ENCODE data around the gene CTNNA2. TPM values are rescaled to one million over a fixed set of nuclear protein-coding genes. Genes with fewer than 3 reads are reported as not detected.

CTNNA2 gene
- polyA plus RNA-seq, 4 donors, result 0.27 to 2.8 (median 1.3) TPM; not detected in 1

- H3K4me1 ChIP-seq (ENCODE audit: control insufficient read depth in 3 of 3, insufficient read depth in 2 of 3, low read depth in 1 of 3, low read length in 2 of 3), result no peaks in the 10 kb centered on the region
- H3K27me3 ChIP-seq (ENCODE audit: control insufficient read depth in 3 of 3, insufficient read depth in 3 of 3, low read length in 3 of 3), result no peaks in the 10 kb centered on the region
Observed at GRCh38 chr2:79554899-79555298, 42.0 kb downstream of the CTNNA2 start.

GRCh38 chr2:79564065-79564464 lies 51.2 kb downstream of the CTNNA2 start:
- FAIRE-seq (peak; percentile 49), DNase-seq (no peak)
- H3K4me1 ChIP-seq (ENCODE audit: control insufficient read depth in 3 of 3, insufficient read depth in 2 of 3, low read depth in 1 of 3, low read length in 2 of 3), result no peaks in the 10 kb centered on the region
- H3K27ac ChIP-seq (ENCODE audit: low read depth in 1 of 3, low read length in 2 of 3), result no peak overlapping the region
- H3K27me3 ChIP-seq (ENCODE audit: control insufficient read depth in 3 of 3, insufficient read depth in 3 of 3, low read length in 3 of 3), result no peaks in the 10 kb centered on the region
- no peaks in the 10 kb centered on the region for H3K36me3 ChIP-seq (ENCODE audit: control insufficient read depth in 3 of 3, insufficient read depth in 2 of 3, low read depth in 1 of 3, low read length in 3 of 3)
- no peaks in the 10 kb centered on the region for H3K9me3 ChIP-seq (ENCODE audit: control insufficient read depth in 2 of 2, insufficient read depth in 1 of 2, low read depth in 1 of 2, low read length in 1 of 2)
- WGBS, 3 donors, result 89 to 91% (median 89%) methylated on average over 6 of the region's 6 CpGs
- H3K4me3 ChIP-seq (ENCODE audit: low read depth in 1 of 3, low read length in 3 of 3), result no peak overlapping the region

More at GRCh38 chr2:79554899-79555298, 42.0 kb downstream of the CTNNA2 start:
- H3K9me3 ChIP-seq (ENCODE audit: control insufficient read depth in 2 of 2, insufficient read depth in 1 of 2, low read depth in 1 of 2, low read length in 1 of 2), result peaks cover 0 to 12% of the 10 kb centered on the region in 2 donors
- no peak overlapping the region for H3K4me3 ChIP-seq (ENCODE audit: low read depth in 1 of 3, low read length in 3 of 3)
- no peaks in the 10 kb centered on the region for H3K36me3 ChIP-seq (ENCODE audit: control insufficient read depth in 3 of 3, insufficient read depth in 2 of 3, low read depth in 1 of 3, low read length in 3 of 3)
- DNase-seq, result no peak
- no peak for FAIRE-seq
- no peak overlapping the region for H3K27ac ChIP-seq (ENCODE audit: low read depth in 1 of 3, low read length in 2 of 3)

- no peaks in the 10 kb centered on the region for H3K9me3 ChIP-seq (ENCODE audit: control insufficient read depth in 2 of 2, insufficient read depth in 1 of 2, low read depth in 1 of 2, low read length in 1 of 2)
- FAIRE-seq, result no peak
- no peaks in the 10 kb centered on the region for H3K36me3 ChIP-seq (ENCODE audit: control insufficient read depth in 3 of 3, insufficient read depth in 2 of 3, low read depth in 1 of 3, low read length in 3 of 3)
- 72 to 74% (median 74%) methylated on average over 5 of the region's 5 CpGs for WGBS, 3 donors
- no peaks in the 10 kb centered on the region for H3K27me3 ChIP-seq (ENCODE audit: control insufficient read depth in 3 of 3, insufficient read depth in 3 of 3, low read length in 3 of 3)
- no peak overlapping the region for H3K27ac ChIP-seq (ENCODE audit: low read depth in 1 of 3, low read length in 2 of 3)
- no peaks in the 10 kb centered on the region for H3K4me1 ChIP-seq (ENCODE audit: control insufficient read depth in 3 of 3, insufficient read depth in 2 of 3, low read depth in 1 of 3, low read length in 2 of 3)
- H3K4me3 ChIP-seq (ENCODE audit: low read depth in 1 of 3, low read length in 3 of 3), result no peak overlapping the region
- DNase-seq, result no peak
Observed at GRCh38 chr2:79569048-79569447, 56.2 kb downstream of the CTNNA2 start.

DNA sequence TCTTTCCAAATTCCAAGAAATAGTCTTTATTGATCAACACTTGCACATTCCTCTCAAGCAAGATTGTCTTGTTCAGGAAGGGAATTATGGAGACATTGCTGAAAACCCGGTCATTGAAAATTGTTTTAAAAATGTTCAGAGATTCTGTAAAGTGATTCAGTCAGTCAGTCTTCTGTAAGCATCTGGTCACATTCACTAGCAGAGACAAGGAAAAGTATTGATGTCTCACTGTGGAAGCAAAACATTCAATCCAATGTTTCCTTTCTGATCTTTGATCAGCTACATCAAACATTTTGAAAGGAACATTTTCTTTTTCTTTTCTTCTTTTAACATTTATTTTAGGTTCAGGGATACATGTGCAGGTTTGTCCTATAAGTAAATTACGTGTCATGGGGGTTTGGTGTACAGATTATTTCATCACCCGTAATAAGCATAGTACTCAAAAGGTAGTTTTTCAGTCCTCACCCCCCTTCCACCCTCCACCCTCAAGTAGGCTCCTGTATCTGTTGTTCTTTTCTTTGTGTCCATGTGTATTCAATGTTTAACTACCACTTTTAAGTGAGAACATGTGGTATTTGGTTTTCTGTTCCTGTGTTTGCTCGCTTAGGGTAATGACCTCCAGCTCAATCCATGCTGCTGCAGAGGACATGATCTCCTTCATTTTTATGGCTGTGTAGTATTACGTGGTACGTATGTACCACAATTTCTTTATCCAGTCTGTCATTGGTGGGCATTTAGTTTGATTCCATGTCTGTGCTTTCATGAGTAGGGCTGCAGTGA lies 61.2 kb downstream of the CTNNA2 start:
- H3K4me1 ChIP-seq (ENCODE audit: control insufficient read depth in 3 of 3, insufficient read depth in 2 of 3, low read depth in 1 of 3, low read length in 2 of 3), result no peaks in the 10 kb centered on the region
- DNase-seq, result no peak
- H3K27ac ChIP-seq (ENCODE audit: low read depth in 1 of 3, low read length in 2 of 3), result no peak overlapping the region
- H3K9me3 ChIP-seq (ENCODE audit: control insufficient read depth in 2 of 2, insufficient read depth in 1 of 2, low read depth in 1 of 2, low read length in 1 of 2), result no peaks in the 10 kb centered on the region
- H3K4me3 ChIP-seq (ENCODE audit: low read depth in 1 of 3, low read length in 3 of 3), result no peak overlapping the region
- FAIRE-seq, result no peak
- H3K36me3 ChIP-seq (ENCODE audit: control insufficient read depth in 3 of 3, insufficient read depth in 2 of 3, low read depth in 1 of 3, low read length in 3 of 3), result no peaks in the 10 kb centered on the region
- no peaks in the 10 kb centered on the region for H3K27me3 ChIP-seq (ENCODE audit: control insufficient read depth in 3 of 3, insufficient read depth in 3 of 3, low read length in 3 of 3)
- 79 to 82% (median 80%) methylated on average over 6 of the region's 6 CpGs for WGBS, 3 donors

DNA sequence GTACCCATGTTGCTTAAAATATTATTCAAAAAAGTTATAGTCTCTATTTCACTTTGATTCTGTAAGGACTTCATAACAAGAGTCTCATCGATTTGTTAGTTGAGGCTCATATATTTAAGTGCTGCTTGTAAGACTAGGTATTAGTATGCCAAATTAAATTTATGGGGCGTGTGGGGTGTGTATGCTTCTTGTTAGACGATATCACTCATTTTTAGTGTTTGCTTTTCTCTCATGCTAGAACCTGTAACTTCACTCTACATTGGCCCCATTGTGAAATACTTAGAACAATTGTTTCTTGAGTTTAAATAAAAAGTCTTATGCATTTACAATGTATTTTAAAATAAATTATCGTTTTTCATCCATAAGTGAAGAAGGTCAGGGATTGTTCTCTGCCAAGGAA lies 63.6 kb downstream of the CTNNA2 start:
- Histone ChIP-seq H3K4me3 (ENCODE audit: low read depth in 1 of 3, low read length in 3 of 3) (no peak overlapping the region), H3K27ac (ENCODE audit: low read depth in 1 of 3, low read length in 2 of 3) (no peak overlapping the region), H3K9me3 (ENCODE audit: control insufficient read depth in 2 of 2, insufficient read depth in 1 of 2, low read depth in 1 of 2, low read length in 1 of 2) (no peaks in the 10 kb centered on the region), H3K4me1 (ENCODE audit: control insufficient read depth in 3 of 3, insufficient read depth in 2 of 3, low read depth in 1 of 3, low read length in 2 of 3) (no peaks in the 10 kb centered on the region), H3K36me3 (ENCODE audit: control insufficient read depth in 3 of 3, insufficient read depth in 2 of 3, low read depth in 1 of 3, low read length in 3 of 3) (no peaks in the 10 kb centered on the region), H3K27me3 (ENCODE audit: control insufficient read depth in 3 of 3, insufficient read depth in 3 of 3, low read length in 3 of 3) (no peaks in the 10 kb centered on the region)
- FAIRE-seq (no peak), DNase-seq (no peak)
- 64 to 72% (median 71%) methylated on average over 4 of the region's 4 CpGs for WGBS, 3 donors

DNA sequence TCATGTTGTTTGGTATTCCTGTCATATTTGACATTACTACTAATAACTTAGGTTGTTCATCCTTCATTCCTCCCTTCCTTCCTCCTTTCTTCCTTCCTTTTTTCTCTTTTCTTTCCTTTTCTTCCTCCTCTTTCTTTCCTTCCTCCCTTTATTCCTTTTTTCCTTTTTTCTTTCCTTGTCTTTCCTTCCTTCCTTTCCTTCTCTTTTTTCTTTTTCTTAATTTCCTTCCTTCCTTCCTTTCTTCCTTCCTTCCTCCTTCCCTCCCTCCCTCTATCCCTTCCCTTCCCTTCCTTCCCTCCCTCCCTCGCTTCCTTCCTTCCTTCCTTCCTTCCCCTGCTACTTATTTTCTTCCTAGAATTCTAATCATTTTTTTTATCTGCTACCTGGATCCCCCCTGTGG lies 66.1 kb downstream of the CTNNA2 start:
- WGBS, 3 donors, result 79 to 81% (median 81%) methylated on average over 1 of the region's 1 CpG
- H3K9me3 ChIP-seq (ENCODE audit: control insufficient read depth in 2 of 2, insufficient read depth in 1 of 2, low read depth in 1 of 2, low read length in 1 of 2), result no peaks in the 10 kb centered on the region
- FAIRE-seq (no peak), DNase-seq (no peak)
- H3K4me1 ChIP-seq (ENCODE audit: control insufficient read depth in 3 of 3, insufficient read depth in 2 of 3, low read depth in 1 of 3, low read length in 2 of 3), result no peaks in the 10 kb centered on the region
- no peak overlapping the region for H3K27ac ChIP-seq (ENCODE audit: low read depth in 1 of 3, low read length in 2 of 3)
- H3K4me3 ChIP-seq (ENCODE audit: low read depth in 1 of 3, low read length in 3 of 3), result no peak overlapping the region
- no peaks in the 10 kb centered on the region for H3K36me3 ChIP-seq (ENCODE audit: control insufficient read depth in 3 of 3, insufficient read depth in 2 of 3, low read depth in 1 of 3, low read length in 3 of 3)
- no peaks in the 10 kb centered on the region for H3K27me3 ChIP-seq (ENCODE audit: control insufficient read depth in 3 of 3, insufficient read depth in 3 of 3, low read length in 3 of 3)

- H3K27me3 ChIP-seq (ENCODE audit: control insufficient read depth in 3 of 3, insufficient read depth in 3 of 3, low read length in 3 of 3), result no peaks in the 10 kb centered on the region
- H3K27ac ChIP-seq (ENCODE audit: low read depth in 1 of 3, low read length in 2 of 3), result no peak overlapping the region
- DNase-seq, result no peak
- no peaks in the 10 kb centered on the region for H3K9me3 ChIP-seq (ENCODE audit: control insufficient read depth in 2 of 2, insufficient read depth in 1 of 2, low read depth in 1 of 2, low read length in 1 of 2)
- no peak overlapping the region for H3K4me3 ChIP-seq (ENCODE audit: low read depth in 1 of 3, low read length in 3 of 3)
- no peaks in the 10 kb centered on the region for H3K4me1 ChIP-seq (ENCODE audit: control insufficient read depth in 3 of 3, insufficient read depth in 2 of 3, low read depth in 1 of 3, low read length in 2 of 3)
- H3K36me3 ChIP-seq (ENCODE audit: control insufficient read depth in 3 of 3, insufficient read depth in 2 of 3, low read depth in 1 of 3, low read length in 3 of 3), result no peaks in the 10 kb centered on the region
- FAIRE-seq, result no peak
- 80 to 86% (median 83%) methylated on average over 6 of the region's 6 CpGs for whole genome bisulfite sequencing, 3 donors
Observed at GRCh38 chr2:79580175-79580574, 67.3 kb downstream of the CTNNA2 start.

DNA sequence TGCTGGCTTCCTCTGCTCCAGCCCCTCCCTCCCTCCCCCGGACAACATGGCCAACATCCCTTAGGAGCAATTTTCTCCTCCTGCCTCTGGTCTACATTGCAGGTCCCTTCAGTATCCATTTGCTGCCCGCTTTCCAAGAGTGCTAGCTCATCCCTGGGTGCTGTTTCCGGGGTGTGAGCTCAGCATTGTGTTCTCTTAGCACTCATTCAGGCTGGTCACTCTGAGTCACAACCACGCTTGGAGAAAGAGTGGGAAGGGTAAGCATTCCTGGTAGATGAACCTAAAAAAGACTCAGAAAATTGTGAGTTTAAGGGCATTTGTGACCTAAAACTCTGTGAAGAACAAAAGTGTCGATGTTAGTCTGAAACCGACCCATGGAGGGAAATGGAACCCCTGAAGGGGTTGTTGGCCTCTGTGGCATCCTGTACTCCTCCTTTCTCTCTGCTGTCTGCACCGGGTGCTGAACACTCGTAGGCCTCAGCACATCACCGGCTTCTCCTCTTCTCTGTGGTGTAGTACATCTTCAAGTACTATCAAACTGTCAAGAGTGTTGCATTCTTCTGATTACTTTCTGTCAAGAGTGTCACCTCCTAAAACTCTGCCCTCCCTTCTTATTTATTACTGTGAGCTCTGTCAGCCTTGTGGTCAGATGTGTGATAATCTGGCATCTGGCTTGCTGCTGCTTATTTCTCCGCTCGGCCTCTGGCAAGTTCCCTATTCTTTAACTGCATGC lies 73.0 kb downstream of the CTNNA2 start:
- Histone ChIP-seq H3K27ac (ENCODE audit: low read depth in 1 of 3, low read length in 2 of 3) (no peak overlapping the region), H3K4me3 (ENCODE audit: low read depth in 1 of 3, low read length in 3 of 3) (no peak overlapping the region), H3K4me1 (ENCODE audit: control insufficient read depth in 3 of 3, insufficient read depth in 2 of 3, low read depth in 1 of 3, low read length in 2 of 3) (no peaks in the 10 kb centered on the region), H3K27me3 (ENCODE audit: control insufficient read depth in 3 of 3, insufficient read depth in 3 of 3, low read length in 3 of 3) (no peaks in the 10 kb centered on the region), H3K9me3 (ENCODE audit: control insufficient read depth in 2 of 2, insufficient read depth in 1 of 2, low read depth in 1 of 2, low read length in 1 of 2) (no peaks in the 10 kb centered on the region), H3K36me3 (ENCODE audit: control insufficient read depth in 3 of 3, insufficient read depth in 2 of 3, low read depth in 1 of 3, low read length in 3 of 3) (no peaks in the 10 kb centered on the region)
- no peak for DNase-seq
- WGBS, 3 donors, result 49 to 77% (median 71%) methylated on average over 11 of the region's 11 CpGs
- no peak for FAIRE-seq

Data from small intestine (tissue), 7 donors.